Jurkat, Clone E6-1 (cell line): ENCODE results near the gene TANC1.

Experiments used
- DNase-seq: peaks from one replicate; pipeline ENCODE4 v3.0.0-alpha.2; 2011; ENCODE audit warnings: low read depth, low spot score
- H3K4me3 ChIP-seq: 2 replicates; pipeline ENCODE4 v1.5.1; 2011; ENCODE audit warnings: mild to moderate bottlenecking, low read length, control low read depth, moderate library complexity

Gene TANC1

DNA sequence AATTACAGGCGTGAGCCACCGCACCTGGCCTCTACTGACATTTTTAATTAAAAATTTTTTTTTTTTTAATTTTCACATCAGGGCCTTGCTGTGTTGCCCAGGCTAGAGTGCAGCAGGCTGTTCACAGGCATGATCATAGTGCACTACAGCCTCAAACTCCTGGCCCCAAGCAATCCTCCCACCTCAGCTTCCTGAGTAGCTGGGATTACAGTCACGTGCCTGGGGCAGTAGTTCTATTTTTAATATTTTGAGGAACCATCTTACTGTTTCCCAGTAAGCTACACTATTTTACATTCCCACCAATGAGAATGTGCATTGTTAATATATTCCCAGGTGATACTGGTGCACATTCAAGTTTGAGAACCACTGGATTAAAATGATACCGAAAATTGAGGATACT is 225.4 kb downstream of the TANC1 start:
- no peak overlapping the region for H3K4me3 ChIP-seq
- no peak for DNase-seq

DNA sequence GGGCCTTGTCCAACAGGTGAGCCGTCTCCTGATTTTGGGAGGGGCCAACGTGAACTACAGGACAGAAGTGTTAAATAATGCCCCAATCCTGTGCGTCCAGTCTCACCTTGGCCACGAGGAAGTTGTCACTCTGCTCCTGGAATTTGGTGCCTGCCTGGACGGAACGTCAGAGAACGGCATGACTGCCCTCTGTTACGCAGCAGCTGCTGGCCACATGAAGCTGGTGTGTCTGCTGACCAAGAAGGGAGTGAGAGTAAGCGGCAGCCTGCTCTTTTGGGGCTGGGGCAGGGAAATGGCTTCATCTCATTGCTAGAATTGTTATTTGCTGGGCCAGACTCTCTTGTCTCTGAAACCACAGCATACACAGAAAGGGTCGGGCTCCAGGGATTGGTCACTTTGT is 225.8 kb downstream of the TANC1 start:
- no peak overlapping the region for H3K4me3 ChIP-seq
- no peak for DNase-seq

DNA sequence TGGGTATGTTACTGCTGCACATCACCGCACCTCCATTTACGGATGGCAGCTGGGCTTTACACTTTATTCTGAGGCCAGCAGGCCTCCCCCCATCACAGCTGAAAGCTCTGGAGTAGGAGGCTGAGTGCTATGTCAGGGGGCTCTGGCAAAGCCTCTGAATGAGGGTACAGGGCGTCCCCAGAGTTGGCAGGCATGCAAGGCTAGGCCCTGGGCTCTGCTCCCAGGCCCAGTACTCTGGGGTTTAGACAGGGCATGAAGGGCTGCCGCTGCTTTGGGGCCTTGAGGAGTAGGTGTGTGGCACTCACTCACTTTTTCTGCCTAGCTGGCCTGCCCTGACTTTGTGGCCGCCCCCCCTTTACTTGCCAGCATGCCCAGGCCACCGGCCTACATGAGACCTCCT is 227.3 kb downstream of the TANC1 start:
- no peak for DNase-seq
- H3K4me3 ChIP-seq, result no peak overlapping the region

DNA sequence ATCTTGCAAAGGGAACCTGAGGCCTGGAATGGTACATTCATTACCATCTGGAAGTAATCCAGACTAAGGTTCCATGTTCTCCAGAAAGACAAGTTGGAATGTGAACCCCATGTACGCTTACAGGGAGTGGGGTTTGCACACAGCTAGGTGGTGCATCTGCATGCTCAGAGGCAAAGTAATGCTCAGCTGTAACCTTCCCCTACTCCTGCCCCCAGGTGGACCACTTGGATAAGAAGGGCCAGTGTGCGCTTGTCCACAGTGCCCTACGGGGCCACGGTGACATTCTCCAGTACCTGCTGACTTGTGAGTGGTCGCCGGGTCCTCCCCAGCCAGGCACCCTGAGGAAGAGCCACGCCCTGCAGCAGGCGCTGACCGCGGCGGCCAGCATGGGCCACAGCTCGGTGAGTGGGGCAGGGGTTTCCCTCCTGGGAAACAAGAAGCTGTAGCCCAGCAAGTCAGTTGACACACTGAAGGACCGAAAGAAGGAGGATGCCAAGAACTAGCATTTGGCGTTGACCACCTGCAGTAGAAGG is 228.0 kb downstream of the TANC1 start:
- H3K4me3 ChIP-seq, result no peak overlapping the region
- DNase-seq, result no peak

DNA sequence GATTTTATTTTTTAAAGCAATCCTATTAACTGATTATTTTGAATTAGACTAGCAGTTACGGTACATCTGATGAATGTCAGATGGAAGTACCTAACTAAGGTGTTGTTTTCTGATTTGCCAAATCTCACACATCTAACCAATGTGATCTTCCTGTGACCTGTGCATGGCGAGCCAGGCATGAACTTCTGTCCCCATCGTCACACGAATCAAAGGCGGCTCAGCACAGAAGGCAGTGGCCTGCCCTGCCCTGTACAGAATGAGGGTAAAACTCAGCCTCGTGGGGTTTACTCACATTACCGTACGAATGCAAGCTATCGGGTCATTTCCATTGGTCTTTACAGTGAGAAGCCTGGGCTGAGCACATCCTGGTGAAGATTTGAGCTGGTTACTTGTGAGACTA is 230.8 kb downstream of the TANC1 start:
- no peak overlapping the region for H3K4me3 ChIP-seq
- no peak for DNase-seq

DNA sequence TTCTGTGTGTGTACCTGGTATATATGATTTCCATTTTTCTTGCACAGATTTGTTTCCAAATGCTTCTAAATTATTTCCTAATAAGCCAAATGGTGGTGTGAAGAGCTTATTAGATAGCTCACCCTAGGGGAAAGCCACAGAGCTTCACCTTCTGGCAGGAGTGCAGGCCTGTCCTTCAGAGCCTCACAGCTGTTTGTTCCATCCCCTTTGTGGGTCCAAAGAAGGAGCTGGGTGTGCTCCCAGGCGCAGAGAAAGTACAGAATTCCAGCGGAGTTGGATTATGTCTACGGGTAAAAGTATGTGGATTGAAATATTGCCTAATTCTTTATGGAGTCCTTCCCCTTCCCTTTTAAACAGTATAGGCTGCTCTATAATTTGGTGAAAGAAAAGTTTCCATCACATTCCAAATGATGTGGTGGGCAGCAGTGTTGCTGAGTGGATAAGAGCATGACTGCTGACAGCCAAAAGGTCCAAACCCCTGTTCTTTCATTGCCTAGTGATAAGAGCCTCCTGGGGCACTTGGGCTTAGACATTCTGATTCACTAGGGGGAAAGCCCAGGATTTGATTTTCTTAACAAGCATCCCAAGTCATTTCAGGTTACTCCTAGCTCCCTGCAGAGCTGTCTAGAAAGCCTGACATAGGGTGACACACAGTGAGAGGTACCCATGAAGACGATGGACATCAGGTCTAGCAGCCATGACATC is 231.5 kb downstream of the TANC1 start:
- no peak for DNase-seq
- no peak overlapping the region for H3K4me3 ChIP-seq

DNA sequence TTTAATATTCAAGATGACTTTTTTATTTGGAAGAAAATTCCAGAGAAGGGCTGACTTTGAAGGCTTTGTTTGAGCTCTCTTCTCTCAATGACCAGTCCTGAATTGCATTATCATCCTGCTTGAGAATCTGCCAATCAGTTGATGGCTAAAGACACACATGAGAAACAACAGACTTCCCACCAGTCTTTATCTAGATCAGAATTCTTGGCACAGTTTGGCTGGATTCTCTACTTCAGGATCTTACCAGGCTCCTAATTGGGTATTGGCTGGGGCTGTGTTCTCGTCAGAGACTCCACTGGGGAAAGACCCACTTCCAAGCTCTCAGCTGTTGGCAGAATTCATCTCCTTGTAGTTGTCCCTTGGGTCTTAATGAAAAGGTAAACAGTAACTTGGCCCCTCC is 232.1 kb downstream of the TANC1 start:
- no peak for DNase-seq
- no peak overlapping the region for H3K4me3 ChIP-seq

DNA sequence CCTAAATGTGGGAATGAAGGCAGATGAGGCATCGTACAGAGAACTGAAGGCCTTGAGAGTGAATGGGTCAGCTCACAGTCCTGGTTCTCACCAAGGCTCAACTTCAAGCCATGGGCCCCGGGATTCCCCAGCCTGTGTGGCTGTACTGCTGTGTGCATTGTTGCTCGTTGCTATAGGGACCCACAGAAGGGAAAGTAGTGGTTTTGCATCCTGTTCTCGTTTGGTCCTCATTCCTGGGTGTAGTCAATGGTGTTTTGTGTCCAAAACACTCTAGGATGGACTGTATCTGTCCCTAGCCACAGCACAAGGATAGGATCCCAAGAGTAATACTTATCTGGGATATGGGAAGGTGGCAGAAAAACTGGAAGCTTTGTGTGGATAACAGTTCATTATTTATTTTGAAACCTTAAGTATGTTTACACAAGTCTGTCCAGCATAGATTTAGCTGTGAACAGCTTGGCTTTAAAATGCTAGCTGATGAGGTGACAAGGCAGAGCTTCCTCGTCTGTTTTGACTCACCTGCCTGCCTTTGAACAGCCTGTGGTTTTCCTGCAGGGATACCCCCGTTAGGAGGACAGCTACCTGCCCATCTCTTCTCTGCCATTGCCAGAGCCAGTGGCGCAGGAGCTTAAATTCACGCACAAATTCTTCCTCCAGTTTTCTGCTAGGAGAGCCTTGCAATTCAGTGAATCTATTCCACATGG is 233.1 kb downstream of the TANC1 start:
- no peak for DNase-seq
- H3K4me3 ChIP-seq, result no peak overlapping the region

DNA sequence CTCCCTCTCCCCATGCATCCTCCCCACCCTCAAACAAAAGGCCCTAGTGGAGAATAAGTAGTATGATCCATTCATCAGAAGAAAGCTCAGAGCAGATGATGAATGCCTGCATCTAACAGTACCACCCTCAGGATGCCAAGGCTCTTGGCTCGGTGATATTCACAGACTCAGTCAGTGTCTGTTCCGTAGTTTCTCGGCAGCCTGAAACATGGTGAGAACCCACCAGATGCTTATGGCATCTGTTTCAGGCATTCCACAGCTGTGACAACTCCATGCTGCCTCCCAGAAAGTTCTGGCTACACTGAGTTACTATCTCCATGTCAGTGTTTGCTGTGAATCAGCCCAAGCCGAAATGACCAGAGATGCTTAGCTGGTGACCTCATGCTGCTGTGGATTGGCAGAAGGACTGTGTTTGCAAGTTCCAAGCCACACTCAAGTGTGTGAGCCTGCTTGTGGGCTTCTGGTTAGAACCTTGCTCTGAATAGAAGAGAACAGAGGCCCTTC is 234.2 kb downstream of the TANC1 start:
- H3K4me3 ChIP-seq, result no peak overlapping the region
- DNase-seq, result no peak

DNA sequence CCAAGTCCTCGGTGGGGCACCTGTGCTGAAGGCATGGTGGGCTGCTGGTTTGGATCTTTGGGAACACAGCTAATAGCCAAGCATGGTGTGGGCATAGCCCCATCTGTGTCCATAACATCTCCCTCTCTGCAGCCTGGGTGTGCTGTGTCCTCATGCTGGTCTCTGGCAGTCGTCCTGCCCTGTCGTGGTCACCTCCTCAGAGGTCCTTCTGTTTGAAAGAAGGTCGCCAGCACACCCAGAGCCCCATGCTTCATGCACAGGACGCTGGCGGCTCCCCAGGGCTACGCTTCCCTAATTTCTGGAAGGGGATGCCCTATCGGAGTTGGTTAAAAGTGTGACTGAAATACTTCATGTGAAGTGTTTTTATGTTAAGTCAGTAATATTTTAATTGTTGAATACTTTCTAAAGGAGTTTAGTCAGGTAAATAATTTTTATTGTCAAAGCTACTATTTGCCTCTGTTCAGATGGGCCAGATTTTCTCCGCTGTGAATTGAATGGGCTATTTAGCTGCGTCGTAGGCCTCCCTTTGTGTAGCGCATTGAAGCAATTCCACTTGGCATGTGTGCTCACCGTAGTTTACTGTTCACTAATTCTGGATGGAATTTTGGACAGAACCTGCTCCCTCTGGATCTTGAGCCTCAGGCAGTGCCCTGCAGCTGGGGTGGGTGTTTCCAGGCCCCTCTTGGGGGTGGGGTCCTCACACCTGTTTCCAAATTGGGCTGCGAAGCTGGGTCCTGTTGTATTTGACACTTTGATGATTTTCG is 236.1 kb downstream of the TANC1 start:
- H3K4me3 ChIP-seq, result no peak overlapping the region
- DNase-seq, result no peak

DNA sequence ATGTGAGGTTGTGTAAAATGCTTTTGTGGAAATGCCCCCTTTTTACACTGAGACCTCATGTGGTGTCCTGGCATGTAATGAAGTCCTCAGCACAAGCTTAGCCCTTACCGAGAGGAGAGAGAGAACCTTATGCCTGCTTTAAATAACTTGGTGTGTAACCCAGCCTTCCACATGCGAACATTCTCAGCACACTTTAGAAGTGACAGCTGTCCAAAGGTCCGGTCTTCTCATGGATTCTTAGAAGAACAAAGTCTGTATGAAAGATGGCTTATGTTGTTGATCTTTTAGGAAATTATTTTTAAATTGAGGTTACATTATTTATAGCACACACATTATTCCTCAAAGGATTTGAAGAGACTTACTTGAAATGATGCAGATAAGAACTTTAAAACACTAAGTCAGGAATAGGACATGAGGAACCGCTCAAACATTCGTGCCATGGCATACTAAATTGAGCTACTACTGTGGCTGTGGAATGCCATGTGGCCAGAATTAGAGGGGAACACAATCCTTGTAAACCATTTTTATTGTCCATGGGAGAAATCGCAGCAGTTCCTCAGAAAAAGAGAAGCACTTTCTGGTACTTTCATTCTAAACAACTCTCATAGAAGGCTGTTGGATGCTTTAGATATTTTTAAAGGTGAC is 238.4 kb downstream of the TANC1 start:
- no peak overlapping the region for H3K4me3 ChIP-seq
- no peak for DNase-seq

DNA sequence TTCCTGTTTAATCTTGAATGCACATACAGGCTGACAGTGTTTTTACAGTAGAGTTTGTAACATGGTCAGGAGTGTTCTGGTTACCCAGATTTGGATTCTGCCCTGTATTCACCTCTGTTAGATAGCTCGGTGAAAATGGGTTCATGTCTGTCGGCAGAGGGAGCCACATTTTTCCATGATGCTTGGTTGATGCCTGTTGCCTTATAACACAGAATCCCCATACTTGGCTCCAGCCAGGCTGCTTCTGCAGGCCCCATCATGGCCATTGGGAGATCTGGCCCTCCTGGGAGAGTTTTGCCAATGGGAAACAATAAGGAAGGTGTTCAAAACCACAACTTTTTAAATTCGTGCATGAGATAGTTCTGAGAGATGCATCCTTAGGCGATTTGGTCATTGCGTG is 240.0 kb downstream of the TANC1 start:
- DNase-seq, result no peak
- no peak overlapping the region for H3K4me3 ChIP-seq

DNA sequence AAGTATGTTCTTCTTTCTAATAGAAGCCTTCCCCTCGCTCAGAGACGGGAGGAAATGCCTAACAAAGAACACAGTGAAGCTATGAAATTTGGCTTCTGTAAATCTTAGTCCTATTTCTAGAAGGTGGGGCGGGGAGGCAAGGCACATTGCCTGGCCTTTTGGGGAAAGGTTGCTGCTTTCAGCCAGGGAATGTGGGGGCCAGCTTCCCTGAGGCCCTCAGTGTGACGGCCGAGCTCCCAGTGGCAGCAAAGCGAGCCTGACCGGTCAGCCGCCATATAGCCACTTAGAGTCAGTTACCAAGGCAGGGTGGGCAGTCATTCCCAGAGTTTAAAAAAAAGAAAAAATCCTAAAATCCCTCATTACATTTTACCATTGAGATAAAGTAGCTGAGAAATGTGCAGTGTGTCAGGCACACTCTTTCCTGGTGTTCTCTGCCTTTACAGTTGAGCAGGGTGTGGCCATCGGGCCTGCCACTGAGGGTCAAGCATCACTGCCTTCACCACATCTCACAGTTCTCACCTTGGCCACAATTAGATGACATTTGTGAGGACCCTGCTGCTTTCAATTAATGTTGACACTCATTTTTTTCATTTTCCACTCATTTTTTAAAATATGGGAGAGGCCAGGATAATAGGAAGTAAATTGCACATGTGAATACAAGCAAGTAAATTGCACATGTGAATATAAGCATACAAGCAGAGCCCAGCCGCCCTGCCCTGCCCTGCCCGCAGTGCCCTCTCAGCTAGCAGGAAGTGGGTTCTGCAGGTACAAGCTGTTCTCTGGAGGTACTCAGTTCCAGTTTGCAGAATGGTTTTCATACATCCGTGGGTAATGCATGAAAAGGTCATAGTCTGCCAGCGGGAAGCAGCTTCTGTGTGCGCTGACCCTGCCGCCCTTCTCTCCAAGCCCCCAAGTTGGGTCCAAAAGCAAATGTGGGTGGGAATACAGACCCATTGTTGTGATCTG is 241.2 kb downstream of the TANC1 start:
- H3K4me3 ChIP-seq, result no peak overlapping the region
- peak; percentile 75 for DNase-seq

DNA sequence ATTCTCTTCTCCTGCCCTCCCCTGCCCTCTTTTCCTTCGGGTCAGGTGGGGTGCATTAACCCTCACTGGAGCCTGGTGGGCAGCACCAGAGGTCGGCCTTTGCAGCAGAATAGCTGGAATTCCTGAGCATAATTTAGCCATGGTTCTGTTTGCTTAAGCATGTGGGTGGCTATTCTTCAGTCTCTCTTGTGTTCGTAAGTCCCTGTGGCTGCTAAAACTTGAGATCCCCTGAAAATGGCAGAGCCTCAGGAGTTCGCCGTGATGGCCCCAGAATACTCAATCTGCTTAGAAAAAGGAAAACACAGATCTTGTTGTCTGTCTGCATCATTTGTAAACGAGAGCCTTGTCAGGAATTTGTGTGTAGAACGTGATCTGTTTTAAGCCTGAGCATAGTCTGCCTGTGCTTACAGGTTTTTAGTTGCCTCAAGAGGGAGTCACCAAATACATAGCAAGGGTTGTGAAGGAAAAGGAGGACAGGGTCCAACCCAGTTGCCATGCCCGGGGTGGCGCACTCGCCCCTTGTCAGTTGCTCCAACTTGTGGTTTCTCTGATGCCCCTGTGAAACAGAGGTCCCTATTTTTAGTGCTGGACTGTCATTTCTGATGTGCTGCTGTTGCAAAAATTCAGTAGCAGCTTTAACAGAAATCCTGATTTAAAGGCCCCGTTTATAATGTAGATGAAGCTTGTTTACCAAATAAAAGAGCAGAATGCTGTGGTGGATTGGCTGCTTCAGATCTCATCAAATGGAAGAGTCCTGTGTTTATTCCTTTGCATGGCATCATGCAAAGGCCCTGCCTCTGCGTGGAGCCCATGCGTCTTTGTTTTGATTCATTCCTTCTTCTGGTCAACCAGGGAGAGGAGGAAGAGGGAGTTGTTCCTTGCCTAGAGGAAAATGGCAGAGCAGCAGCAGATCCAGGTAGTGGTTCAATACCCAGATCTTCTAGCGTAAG is 243.3 kb downstream of the TANC1 start:
- no peak for DNase-seq
- no peak overlapping the region for H3K4me3 ChIP-seq

DNA sequence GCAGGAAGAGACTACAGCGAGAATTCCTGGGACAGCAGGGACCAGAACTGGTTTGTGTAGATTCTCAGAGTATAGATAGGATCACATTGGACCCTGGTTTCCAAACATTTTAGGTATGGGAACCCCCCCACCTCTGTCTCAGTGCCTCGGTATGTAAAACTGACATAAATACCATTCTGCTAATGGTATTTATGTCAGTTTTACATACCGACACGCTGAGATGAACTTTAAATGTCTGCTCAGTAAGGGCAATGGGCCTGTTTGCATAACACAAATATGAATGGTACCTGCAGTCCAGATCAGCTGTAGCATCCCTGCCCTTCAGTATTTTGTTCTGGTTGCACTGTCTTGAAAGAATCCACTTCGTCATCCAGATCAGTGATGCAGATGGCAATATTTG is 244.9 kb downstream of the TANC1 start:
- H3K4me3 ChIP-seq, result no peak overlapping the region
- DNase-seq, result no peak

DNA sequence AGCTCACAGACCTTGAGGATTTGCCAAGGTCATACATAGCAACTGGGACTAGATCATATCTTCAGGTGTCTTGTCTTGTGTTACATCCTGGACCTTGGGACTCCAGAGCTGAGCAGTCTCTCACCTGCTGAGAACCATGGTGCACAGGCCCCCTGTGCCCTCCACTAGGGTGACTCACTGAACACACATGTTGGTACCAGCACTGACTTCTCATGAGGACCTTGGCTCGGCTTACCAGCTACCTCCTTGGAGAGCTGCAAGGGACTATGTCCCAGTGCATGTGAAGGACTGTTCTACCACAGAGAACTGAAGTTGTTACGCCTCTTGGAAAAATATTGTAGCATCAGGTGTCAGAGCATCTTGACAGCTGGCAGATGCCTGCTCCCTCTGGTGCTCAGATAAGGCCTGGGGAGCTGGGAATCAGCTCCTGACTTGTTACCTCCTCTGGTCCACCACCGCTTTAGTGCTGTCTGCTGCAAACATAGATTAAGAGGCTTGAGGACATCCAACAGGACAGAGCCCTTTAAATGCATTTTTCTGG is 246.0 kb downstream of the TANC1 start:
- no peak overlapping the region for H3K4me3 ChIP-seq
- no peak for DNase-seq

DNA sequence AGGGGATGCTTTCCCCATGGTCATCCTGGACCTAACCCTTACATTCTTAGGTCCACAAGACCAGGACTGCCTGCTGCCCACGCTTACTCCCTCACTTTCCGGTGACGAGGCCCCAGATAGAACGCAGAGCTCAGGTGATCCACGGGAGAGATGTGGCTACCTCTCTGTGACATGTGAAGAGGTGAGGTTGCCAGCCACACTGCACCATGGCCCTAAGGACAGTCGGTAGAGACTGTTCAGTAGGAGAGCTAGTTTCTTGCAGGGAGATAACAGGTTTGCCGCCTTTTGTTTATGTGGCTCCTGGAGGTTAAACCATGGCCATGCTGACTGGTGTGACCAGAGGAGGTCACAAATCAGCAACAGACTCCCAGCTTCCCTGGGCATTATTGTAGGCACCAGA is 246.7 kb downstream of the TANC1 start:
- H3K4me3 ChIP-seq, result no peak overlapping the region
- no peak for DNase-seq
